HG02623 (cell line): ENCODE results near the gene CBARP.
"Not testable (repeated sequence)": the region's sequence is repeated elsewhere in the genome, so short reads cannot be mapped to it uniquely, and the experiment has no call there.

Experiments used
- ATAC-seq: cut with Tn5 transposase; IDR thresholded peaks from one replicate; pipeline ENCODE4 v1.9.1; 2021; ENCODE audit warnings: moderate library complexity; ENCODE audit not compliant: unreplicated experiment

Gene CBARP

GRCh38 chr19:1252821-1253513 is 15.2 kb upstream of the CBARP start:
- no peak for ATAC-seq

GRCh38 chr19:1252221-1252820 is 14.5 kb upstream of the CBARP start:
- ATAC-seq, result no peak

- no peak for ATAC-seq
Observed at GRCh38 chr19:1251330-1252220, 13.8 kb upstream of the CBARP start.

GRCh38 chr19:1250437-1251260 is 12.8 kb upstream of the CBARP start:
- no peak for ATAC-seq

- peak; percentile 1 for ATAC-seq
Observed at GRCh38 chr19:1249990-1250436, 12.2 kb upstream of the CBARP start.

- peak; percentile 37 for ATAC-seq
Observed at GRCh38 chr19:1249298-1249989, 11.6 kb upstream of the CBARP start.

- peak; percentile 24 for ATAC-seq
Observed at GRCh38 chr19:1248786-1249297, 11.0 kb upstream of the CBARP start.

GRCh38 chr19:1248139-1248785 is 10.5 kb upstream of the CBARP start, which contains the start of gene MIDN:
Gene MIDN, plus strand, starts transcription at chr19:1248583. Its CDS starts 1,714 bp downstream, at chr19:1250297.
- ATAC-seq, result peak; percentile 5

- ATAC-seq, result no peak
Observed at GRCh38 chr19:1247748-1248138, 9.9 kb upstream of the CBARP start.

- not testable (repeated sequence) for ATAC-seq
Observed at GRCh38 chr19:1246265-1247087, 8.7 kb upstream of the CBARP start.

- no peak for ATAC-seq
Observed at GRCh38 chr19:1245494-1246264, 7.9 kb upstream of the CBARP start.

GRCh38 chr19:1244693-1245451 is 7.1 kb upstream of the CBARP start:
- ATAC-seq, result no peak

- no peak for ATAC-seq
Observed at GRCh38 chr19:1243768-1244692, 6.2 kb upstream of the CBARP start.

- ATAC-seq, result peak; percentile 42
Observed at GRCh38 chr19:1241417-1242095, 3.8 kb upstream of the CBARP start, which contains the start of gene ATP5F1D. Gene ATP5F1D, plus strand, starts transcription at chr19:1241751. Its CDS starts 100 bp downstream, at chr19:1241851.

- no peak for ATAC-seq
Observed at GRCh38 chr19:1240925-1241324, 3.1 kb upstream of the CBARP start.
